Measurements from ENCODE around the gene TCF19. TPM values are rescaled to one million over a fixed set of nuclear protein-coding genes. Genes with fewer than 3 reads are reported as not detected.

The TCF19 gene
- total RNA-seq, 1 donor from 2014 or later = 8.5 TPM

DNA sequence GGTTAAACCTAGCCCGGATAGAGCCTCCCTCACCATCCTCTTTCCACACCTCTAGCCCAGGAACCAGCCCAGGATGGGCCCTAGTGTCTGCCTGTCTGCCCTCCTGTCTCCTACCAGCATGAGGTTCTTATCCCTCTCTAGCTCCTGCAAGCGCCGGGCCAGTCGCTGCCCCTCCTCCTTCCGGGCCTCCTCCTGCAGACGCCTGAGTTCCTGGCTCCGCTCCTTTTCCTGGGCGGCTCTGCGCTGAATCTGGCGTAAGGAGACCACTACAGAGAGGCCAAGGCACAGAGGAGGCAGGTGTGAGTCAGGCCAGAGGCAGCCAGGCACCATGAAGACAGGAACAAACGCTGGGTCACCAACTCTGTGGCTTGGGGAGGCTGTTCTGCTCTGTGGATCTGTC is 15.2 kb upstream of the TCF19 start:
- TF ChIP-seq, protein P1, sequence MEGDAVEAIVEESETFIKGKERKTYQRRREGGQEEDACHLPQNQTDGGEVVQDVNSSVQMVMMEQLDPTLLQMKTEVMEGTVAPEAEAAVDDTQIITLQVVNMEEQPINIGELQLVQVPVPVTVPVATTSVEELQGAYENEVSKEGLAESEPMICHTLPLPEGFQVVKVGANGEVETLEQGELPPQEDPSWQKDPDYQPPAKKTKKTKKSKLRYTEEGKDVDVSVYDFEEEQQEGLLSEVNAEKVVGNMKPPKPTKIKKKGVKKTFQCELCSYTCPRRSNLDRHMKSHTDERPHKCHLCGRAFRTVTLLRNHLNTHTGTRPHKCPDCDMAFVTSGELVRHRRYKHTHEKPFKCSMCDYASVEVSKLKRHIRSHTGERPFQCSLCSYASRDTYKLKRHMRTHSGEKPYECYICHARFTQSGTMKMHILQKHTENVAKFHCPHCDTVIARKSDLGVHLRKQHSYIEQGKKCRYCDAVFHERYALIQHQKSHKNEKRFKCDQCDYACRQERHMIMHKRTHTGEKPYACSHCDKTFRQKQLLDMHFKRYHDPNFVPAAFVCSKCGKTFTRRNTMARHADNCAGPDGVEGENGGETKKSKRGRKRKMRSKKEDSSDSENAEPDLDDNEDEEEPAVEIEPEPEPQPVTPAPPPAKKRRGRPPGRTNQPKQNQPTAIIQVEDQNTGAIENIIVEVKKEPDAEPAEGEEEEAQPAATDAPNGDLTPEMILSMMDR (IDR thresholded peaks at IDR 0.05; ENCODE audit: unreplicated experiment) = no peak
- DNase-seq (ENCODE audit: low spot score in 2 of 2, unreplicated experiment in 2 of 2) = no peak
- Mint-ChIP-seq H3K4me3 (no peak overlapping the region), H3K36me3 (peaks cover 20% of the 10 kb centered on the region), H3K27me3 (ENCODE audit: low read depth) (no peaks in the 10 kb centered on the region), H3K9me3 (no peaks in the 10 kb centered on the region), H3K4me1 (peaks cover 7% of the 10 kb centered on the region), H3K27ac (no peak overlapping the region)

DNA sequence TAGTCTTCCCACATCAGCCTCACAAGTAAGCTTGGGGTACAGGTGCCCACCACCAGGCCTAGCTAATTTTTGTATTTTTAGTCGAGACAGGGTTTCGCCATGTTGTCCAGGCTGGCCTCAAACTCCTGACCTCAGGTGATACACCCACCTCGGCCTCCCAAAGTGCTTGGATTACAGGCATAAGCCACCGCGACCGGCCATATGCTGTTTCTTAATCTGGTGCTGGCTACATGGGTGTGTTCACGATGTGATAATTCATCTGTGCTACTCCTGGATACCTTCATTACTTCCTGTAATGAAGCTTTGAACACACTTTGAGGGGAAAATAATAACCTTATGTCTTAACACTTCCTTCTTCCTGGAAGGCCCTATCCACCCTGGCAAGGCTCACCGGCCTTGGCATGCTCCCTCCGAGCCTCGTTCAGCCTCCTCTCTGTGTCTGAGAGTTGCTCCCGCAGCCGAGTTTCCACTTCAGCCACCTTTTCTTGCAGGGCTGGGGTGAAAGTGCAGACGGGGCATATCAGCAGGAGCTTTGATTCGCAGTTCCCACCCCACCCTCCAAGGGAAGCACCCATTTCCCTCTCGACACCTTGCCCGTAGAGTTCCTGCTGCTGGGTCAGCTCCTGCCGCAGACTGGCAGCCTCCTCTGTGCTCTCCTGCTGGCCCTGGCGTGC is 14.0 kb upstream of the TCF19 start:
- Mint-ChIP-seq H3K9me3 (no peaks in the 10 kb centered on the region), H3K36me3 (peaks cover 24% of the 10 kb centered on the region), H3K27ac (no peak overlapping the region), H3K27me3 (ENCODE audit: low read depth) (no peaks in the 10 kb centered on the region), H3K4me1 (peaks cover 6% of the 10 kb centered on the region), H3K4me3 (no peak overlapping the region)
- TF ChIP-seq, protein P1 (IDR thresholded peaks at IDR 0.05; ENCODE audit: unreplicated experiment) = no peak
- DNase-seq (ENCODE audit: low spot score in 2 of 2, unreplicated experiment in 2 of 2) = no peak

DNA sequence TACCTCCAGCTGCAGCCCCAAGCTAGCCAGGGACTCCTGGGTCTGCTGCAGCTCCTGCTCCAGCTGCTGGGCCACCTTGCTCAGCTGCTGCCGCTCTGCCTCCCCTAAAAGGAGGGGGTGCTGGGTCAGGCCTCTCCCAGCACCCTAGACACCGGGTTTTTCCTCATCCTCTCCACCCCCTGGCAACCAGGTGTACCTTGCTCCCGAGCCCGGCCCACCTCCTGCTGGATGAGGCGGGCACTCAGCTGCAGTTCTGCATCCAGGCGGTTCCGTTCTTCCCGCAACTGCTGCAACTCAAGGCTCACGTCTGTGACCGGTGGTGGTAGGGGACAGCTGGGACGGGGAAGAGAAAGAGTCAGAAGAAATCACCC is 13.4 kb upstream of the TCF19 start:
- Mint-ChIP-seq H3K27me3 (ENCODE audit: low read depth) (no peaks in the 10 kb centered on the region), H3K36me3 (peaks cover 24% of the 10 kb centered on the region), H3K27ac (no peak overlapping the region), H3K4me1 (peaks cover under 1% of the 10 kb centered on the region), H3K9me3 (no peaks in the 10 kb centered on the region), H3K4me3 (no peak overlapping the region)
- TF ChIP-seq, protein P1 (IDR thresholded peaks at IDR 0.05; ENCODE audit: unreplicated experiment) = no peak
- no peak for DNase-seq (ENCODE audit: low spot score in 2 of 2, unreplicated experiment in 2 of 2)

DNA sequence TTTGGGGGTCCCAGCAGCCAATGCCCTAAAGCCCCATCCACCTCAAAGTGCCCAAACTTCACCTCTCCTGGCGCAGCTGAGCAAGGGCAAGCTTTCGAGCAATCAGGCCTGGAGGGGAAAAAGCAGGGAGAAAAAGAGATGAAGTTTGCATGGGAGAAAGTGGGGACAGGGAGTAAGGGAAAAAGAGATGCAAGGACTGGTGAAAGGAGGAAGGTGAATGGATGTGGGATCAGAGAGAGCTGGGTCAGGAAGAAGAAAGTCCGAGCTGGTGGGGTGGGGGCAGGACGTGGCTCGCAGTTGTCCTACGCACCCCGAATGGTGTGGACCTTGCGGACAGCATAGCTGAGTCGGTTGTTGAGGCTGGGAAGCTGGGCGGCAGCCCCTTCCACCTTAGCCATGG is 13.0 kb upstream of the TCF19 start:
- no peak overlapping the region for H3K27ac Mint-ChIP-seq
- DNase-seq (ENCODE audit: low spot score in 2 of 2, unreplicated experiment in 2 of 2) = no peak
- no peaks in the 10 kb centered on the region for H3K9me3 Mint-ChIP-seq
- H3K36me3 Mint-ChIP-seq = peaks cover 24% of the 10 kb centered on the region
- TF ChIP-seq, protein P1 (IDR thresholded peaks at IDR 0.05; ENCODE audit: unreplicated experiment) = no peak
- H3K4me3 Mint-ChIP-seq = no peak overlapping the region
- H3K4me1 Mint-ChIP-seq = no peaks in the 10 kb centered on the region
- H3K27me3 Mint-ChIP-seq (ENCODE audit: low read depth) = no peaks in the 10 kb centered on the region

DNA sequence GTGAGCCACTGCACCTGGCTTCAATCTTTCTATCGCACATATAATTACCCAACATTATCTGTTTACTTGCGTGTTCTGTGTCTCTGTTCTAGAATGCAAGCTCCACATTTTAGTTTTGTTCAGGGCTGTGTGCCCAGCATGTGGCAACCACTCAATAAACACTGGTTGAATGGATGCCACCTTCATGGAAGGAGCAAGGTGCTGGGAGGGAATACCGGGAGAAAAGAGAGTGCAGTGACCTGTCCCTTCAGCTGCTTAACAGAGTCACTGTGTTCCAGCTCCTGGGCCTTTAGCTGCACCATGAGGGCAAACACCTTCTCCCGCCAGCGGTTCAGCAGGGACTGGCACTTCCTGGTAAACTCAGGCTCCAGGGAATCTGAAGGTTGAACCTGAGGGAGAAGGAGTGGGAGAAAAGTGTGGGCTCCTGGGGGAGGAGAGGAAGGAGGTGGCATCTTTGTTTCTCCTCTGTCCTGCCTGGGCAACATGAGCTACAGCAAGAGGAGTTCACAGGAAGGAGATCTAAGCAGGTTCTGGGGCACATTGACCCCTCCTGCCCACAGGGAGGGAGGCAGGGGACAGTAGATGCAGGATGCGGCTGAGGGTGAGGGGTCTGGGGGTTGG is 8.5 kb upstream of the TCF19 start:
- H3K27me3 Mint-ChIP-seq (ENCODE audit: low read depth) = no peaks in the 10 kb centered on the region
- H3K4me1 Mint-ChIP-seq = no peaks in the 10 kb centered on the region
- TF ChIP-seq, protein P1 (IDR thresholded peaks at IDR 0.05; ENCODE audit: unreplicated experiment) = no peak
- H3K27ac Mint-ChIP-seq = no peak overlapping the region
- no peaks in the 10 kb centered on the region for H3K9me3 Mint-ChIP-seq
- H3K4me3 Mint-ChIP-seq = no peak overlapping the region
- peaks cover 27% of the 10 kb centered on the region for H3K36me3 Mint-ChIP-seq
- no peak for DNase-seq (ENCODE audit: low spot score in 2 of 2, unreplicated experiment in 2 of 2)

All from mesothelial cell of epicardium (in vitro differentiated cells).